Erythroblast (primary cell): Measurements from ENCODE around the gene MAPRE3.

Experiments
- GATA1 ChIP-seq: IDR thresholded peaks from 2 replicates; pipeline ENCODE4 v1.6.1; 2011; ENCODE audit warnings: low read depth, mild to moderate bottlenecking, control low read depth, low read length, moderate library complexity
- POLR2A ChIP-seq: IDR thresholded peaks from 2 replicates; pipeline ENCODE4 v1.6.1; 2011; ENCODE audit warnings: mild to moderate bottlenecking, low read length

- TF ChIP-seq POLR2A (no peak), GATA1 (no peak)
These were observed 31.5 kb downstream of the MAPRE3 start for GRCh38 chr2:27001950-27002349.
